Left lung (tissue), 10 donors: ENCODE data around the gene SPA17. TPM values are rescaled to one million over a fixed set of nuclear protein-coding genes. Genes with fewer than 3 reads are reported as not detected.

Experiments
- ATAC-seq: fragments of 200-7000 bp; cut with Tn5 transposase; one replicate; pipeline ENCODE4 v1.9.1; 2020; ENCODE audit warnings: moderate library complexity
- DNase-seq, 4 donors: peaks; one replicate each; pipeline ENCODE4 v3.0.0-alpha.2; 2013 to 2020
- H3K27ac ChIP-seq, 2 donors: fragments of 200-600 bp; sonication (generic) in 1 of 2; one replicate each; pipeline versions ENCODE4 v1.5.0 to v1.8.0; 2020 to 2021
- H3K27me3 ChIP-seq, 2 donors: fragments of 200-600 bp; sonication (generic) in 1 of 2; one replicate each; pipeline versions ENCODE4 v1.5.0 to v1.8.0; 2020 to 2021
- H3K36me3 ChIP-seq, 2 donors: fragments of 200-600 bp; sonication (generic) in 1 of 2; one replicate each; pipeline versions ENCODE4 v1.5.0 to v1.8.0; 2020 to 2021
- H3K4me1 ChIP-seq, 2 donors: fragments of 200-600 bp; one replicate each; pipeline ENCODE4 v1.8.0; 2021
- H3K4me3 ChIP-seq, 2 donors: fragments of 200-600 bp; sonication (generic) in 1 of 2; one replicate each; pipeline versions ENCODE4 v1.5.0 to v1.8.0; 2020 to 2021; ENCODE audit warnings: mild to moderate bottlenecking in 1 of 2
- H3K9me3 ChIP-seq, 2 donors: fragments of 200-600 bp; sonication (generic) in 1 of 2; one replicate each; pipeline versions ENCODE4 v1.5.0 to v1.8.0; 2020 to 2021
- CTCF ChIP-seq, 2 donors: fragments of 200-600 bp; sonication (generic) in 1 of 2; IDR thresholded peaks; one replicate each; pipeline versions ENCODE4 v1.5.0 to v1.8.0; 2021; ENCODE audit warnings: antibody characterized with exemption in 2 of 2
- intact Hi-C, 2 donors: fragments of 100-400 bp; cut with DNase I; formaldehyde crosslinking; loops; one replicate each; pipeline versions ENCODE4 v1.11.2 to v1.14.2; 2022
- polyA plus RNA-seq, 6 donors: library from polyadenylated mRNA; unstranded; fragments of 120-200 nt; gene quantifications; one replicate each; pipeline ENCODE4 v1.2.1, GENCODE V29; 2013; ENCODE audit not compliant: insufficient read length in 6 of 6
- total RNA-seq, 2 donors: library from RNA; stranded (reverse); fragmentation: NEBNext Ultra II Directional; extraction: Animal tissue kit (Norgen Biotek cat#: 25700); gene quantifications; one replicate each; pipeline ENCODE4 v1.2.1, GENCODE V29; 2021
- donor health status: DM: no; HTN: yes; CAD: no.
- donor health status: DM: no; HTN: no; CAD: no.

SPA17 gene
- total and polyA plus RNA-seq, 8 donors: 5.6 to 20.9 (median 15.2) TPM

DNA sequence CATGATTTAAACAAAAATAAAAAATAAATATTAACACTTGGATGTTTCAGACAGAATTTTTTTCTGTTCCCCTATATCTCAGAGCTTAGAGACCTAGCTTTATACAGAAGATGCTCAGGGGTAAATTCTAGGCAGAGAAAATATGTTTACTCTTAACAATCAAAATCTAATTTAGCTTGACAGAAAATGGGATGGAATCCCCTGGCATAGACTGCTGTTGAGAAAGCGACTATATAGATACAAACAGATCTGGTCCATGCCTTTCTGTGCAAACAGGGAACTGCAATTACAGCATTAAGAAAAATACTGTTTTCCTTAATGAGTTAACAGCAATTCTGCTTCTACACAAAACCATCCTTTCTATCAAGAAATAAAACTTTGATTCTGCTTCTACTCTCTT, 14.7 kb upstream of the SPA17 start:
- DNase-seq (no peak), ATAC-seq (no peak)
- Histone ChIP-seq H3K27ac (no peak overlapping the region), H3K36me3 (no peaks in the 10 kb centered on the region), H3K4me1 (no peaks in the 10 kb centered on the region), H3K27me3 (no peaks in the 10 kb centered on the region), H3K4me3 (no peak overlapping the region), H3K9me3 (no peaks in the 10 kb centered on the region)
- no peak for TF ChIP-seq CTCF (IDR thresholded peaks at IDR 0.05)
- intact Hi-C loops: no loop called here

- no peak for ATAC-seq
- DNase-seq: no peak
- no peak for TF ChIP-seq CTCF (IDR thresholded peaks at IDR 0.05)
- no peaks in the 10 kb centered on the region for H3K36me3 ChIP-seq
- H3K27me3 ChIP-seq: no peaks in the 10 kb centered on the region
- no peak overlapping the region for H3K27ac ChIP-seq
- intact Hi-C loops: no loop called here
- no peaks in the 10 kb centered on the region for H3K9me3 ChIP-seq
- no peak overlapping the region for H3K4me3 ChIP-seq
- H3K4me1 ChIP-seq: no peaks in the 10 kb centered on the region
Measured at GRCh38 chr11:124661553-124661952, 12.2 kb upstream of the SPA17 start.

DNA sequence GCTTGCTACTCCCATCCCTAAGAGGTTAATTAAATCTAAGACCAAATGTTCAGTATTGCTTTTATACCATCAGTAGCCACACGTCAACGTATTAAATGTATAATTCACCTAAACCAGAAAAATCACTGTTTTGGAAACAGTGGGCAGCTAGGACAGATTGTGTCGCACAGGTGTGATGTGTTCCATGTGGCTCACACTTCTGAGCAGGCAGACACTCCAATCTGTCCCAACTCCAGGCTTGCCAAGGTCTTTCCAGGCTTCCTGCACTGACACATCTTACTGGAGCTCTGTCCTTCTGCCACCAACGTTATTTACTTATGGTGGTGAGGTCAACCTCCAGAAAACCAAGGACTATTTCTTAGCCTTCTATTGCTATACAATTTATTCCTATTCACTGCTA, 11.6 kb upstream of the SPA17 start:
- no peak overlapping the region for H3K27ac ChIP-seq
- TF ChIP-seq CTCF (IDR thresholded peaks at IDR 0.05): no peak
- no peak overlapping the region for H3K4me3 ChIP-seq
- no peaks in the 10 kb centered on the region for H3K27me3 ChIP-seq
- no peaks in the 10 kb centered on the region for H3K4me1 ChIP-seq
- peaks cover 0 to 1% of the 10 kb centered on the region in 2 donors for H3K36me3 ChIP-seq
- DNase-seq: no peak
- no peak for ATAC-seq
- intact Hi-C loops: no loop called here
- H3K9me3 ChIP-seq: no peaks in the 10 kb centered on the region

- no peak for DNase-seq
- H3K9me3 ChIP-seq: no peaks in the 10 kb centered on the region
- no peak overlapping the region for H3K4me3 ChIP-seq
- no peak for TF ChIP-seq CTCF (IDR thresholded peaks at IDR 0.05)
- H3K36me3 ChIP-seq: peaks cover 0 to 4% of the 10 kb centered on the region in 2 donors
- no peaks in the 10 kb centered on the region for H3K27me3 ChIP-seq
- H3K4me1 ChIP-seq: no peaks in the 10 kb centered on the region
- intact Hi-C loops: no loop called here
- ATAC-seq: no peak
- no peak overlapping the region for H3K27ac ChIP-seq
Measured at GRCh38 chr11:124663861-124664260, 9.8 kb upstream of the SPA17 start.

DNA sequence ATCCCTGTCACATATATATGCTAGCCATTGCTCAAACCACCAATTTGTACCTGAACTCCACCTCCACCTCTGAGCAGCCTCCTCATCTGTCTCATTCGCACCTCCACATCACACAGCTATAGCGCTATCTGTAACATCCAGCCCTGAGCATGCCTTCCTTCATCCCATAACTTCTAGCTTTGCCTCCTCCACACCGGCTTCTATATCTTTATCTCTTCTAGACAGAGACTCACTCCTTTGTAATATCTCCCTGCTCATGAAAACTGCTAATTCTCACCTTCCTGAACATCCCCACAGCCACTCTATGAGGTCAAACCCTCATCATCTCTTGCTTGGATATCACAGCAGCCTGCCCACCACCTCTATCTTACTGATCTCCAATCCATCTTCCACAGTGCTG, 6.1 kb upstream of the SPA17 start:
- H3K4me3 ChIP-seq: no peak overlapping the region
- intact Hi-C loops: loop anchor here in 1 of 2 donors (5.0 kb wide), 1 partner anchor 170 kb away; no protein-coding TSS in a partner anchor
- H3K27me3 ChIP-seq: no peaks in the 10 kb centered on the region
- DNase-seq (no peak), ATAC-seq (no peak)
- peaks cover 0 to 4% of the 10 kb centered on the region in 2 donors for H3K36me3 ChIP-seq
- no peak overlapping the region for H3K27ac ChIP-seq
- TF ChIP-seq CTCF (IDR thresholded peaks at IDR 0.05): no peak
- peaks cover 0 to 27% of the 10 kb centered on the region in 2 donors for H3K4me1 ChIP-seq
- no peaks in the 10 kb centered on the region for H3K9me3 ChIP-seq
